Measurements from ENCODE around the gene SFT2D1.

GRCh38 chr6:166336847-166337246 is 5.5 kb downstream of the SFT2D1 start:
- TF ChIP-seq, protein P1, sequence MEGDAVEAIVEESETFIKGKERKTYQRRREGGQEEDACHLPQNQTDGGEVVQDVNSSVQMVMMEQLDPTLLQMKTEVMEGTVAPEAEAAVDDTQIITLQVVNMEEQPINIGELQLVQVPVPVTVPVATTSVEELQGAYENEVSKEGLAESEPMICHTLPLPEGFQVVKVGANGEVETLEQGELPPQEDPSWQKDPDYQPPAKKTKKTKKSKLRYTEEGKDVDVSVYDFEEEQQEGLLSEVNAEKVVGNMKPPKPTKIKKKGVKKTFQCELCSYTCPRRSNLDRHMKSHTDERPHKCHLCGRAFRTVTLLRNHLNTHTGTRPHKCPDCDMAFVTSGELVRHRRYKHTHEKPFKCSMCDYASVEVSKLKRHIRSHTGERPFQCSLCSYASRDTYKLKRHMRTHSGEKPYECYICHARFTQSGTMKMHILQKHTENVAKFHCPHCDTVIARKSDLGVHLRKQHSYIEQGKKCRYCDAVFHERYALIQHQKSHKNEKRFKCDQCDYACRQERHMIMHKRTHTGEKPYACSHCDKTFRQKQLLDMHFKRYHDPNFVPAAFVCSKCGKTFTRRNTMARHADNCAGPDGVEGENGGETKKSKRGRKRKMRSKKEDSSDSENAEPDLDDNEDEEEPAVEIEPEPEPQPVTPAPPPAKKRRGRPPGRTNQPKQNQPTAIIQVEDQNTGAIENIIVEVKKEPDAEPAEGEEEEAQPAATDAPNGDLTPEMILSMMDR (IDR thresholded peaks at IDR 0.05): no peak
- TF ChIP-seq POLR2AphosphoS5 (IDR thresholded peaks at IDR 0.05; ENCODE audit: insufficient read depth in 1 of 2, low read depth in 1 of 2) (no peak), POLR2A (IDR thresholded peaks at IDR 0.05) (no peak)
